CD14-positive monocyte (primary cell): ENCODE measurements around the gene CD44. TPM values are rescaled to one million over a fixed set of nuclear protein-coding genes. Genes with fewer than 3 reads are reported as not detected.

ENCODE experiments used
- DNase-seq, 3 donors: peaks; one replicate each; pipeline ENCODE4 v3.0.0-alpha.2; 2011 to 2022
- H2AFZ ChIP-seq: 2 replicates; pipeline ENCODE4 v1.6.0; 2012; ENCODE audit warnings: mild to moderate bottlenecking, low read depth, low read length, inconsistent platforms; ENCODE audit not compliant: insufficient read depth, poor library complexity, severe bottlenecking
- H3K27ac ChIP-seq, 2 donors: 1 replicate in 1 of 2; 2 replicates in 1 of 2; pipeline ENCODE4 v1.5.1; 2012 to 2013; ENCODE audit warnings: low read length in 2 of 2, control low read depth in 1 of 2, inconsistent platforms in 1 of 2, low read depth in 1 of 2, mild to moderate bottlenecking in 1 of 2
- H3K27me3 ChIP-seq, 2 donors: one replicate each; pipeline versions ENCODE4 v1.6.0 to v1.6.1; 2011 to 2013; ENCODE audit warnings: low read length in 2 of 2; ENCODE audit not compliant: control insufficient read depth in 2 of 2, insufficient read depth in 2 of 2
- H3K36me3 ChIP-seq, 2 donors: replicated peaks in 1 of 2; 1 replicate in 1 of 2; 2 replicates in 1 of 2; pipeline versions ENCODE4 v1.5.1 to v1.6.1; 2012 to 2013; ENCODE audit warnings: low read length in 2 of 2, control low read depth in 1 of 2, inconsistent platforms in 1 of 2, mild to moderate bottlenecking in 1 of 2; ENCODE audit not compliant: insufficient read depth in 2 of 2, control insufficient read depth in 1 of 2
- H3K4me1 ChIP-seq, 2 donors: 1 replicate in 1 of 2; 2 replicates in 1 of 2; pipeline versions ENCODE4 v1.5.1 to v1.6.1; 2012 to 2013; ENCODE audit warnings: low read length in 2 of 2, control low read depth in 1 of 2, inconsistent platforms in 1 of 2, mild to moderate bottlenecking in 1 of 2, moderate library complexity in 1 of 2; ENCODE audit not compliant: insufficient read depth in 2 of 2, control insufficient read depth in 1 of 2
- H3K4me2 ChIP-seq: replicated peaks from 2 replicates; pipeline ENCODE3; 2012; ENCODE audit warnings: low read length, moderate library complexity, mild to moderate bottlenecking; ENCODE audit not compliant: poor library complexity, severe bottlenecking; ENCODE audit errors: extremely low read depth
- H3K4me3 ChIP-seq, 3 experiments: fragments of 200-600 bp in 1 of 3; sonication (generic) in 1 of 3; replicated peaks in 1 of 3; 1 replicate in 2 of 3; 2 replicates in 1 of 3; pipeline ENCODE4 v1.5.1; 2011 to 2013; ENCODE audit warnings: low read length in 3 of 3, mild to moderate bottlenecking in 3 of 3, control low read depth in 2 of 3, low read depth in 2 of 3, inconsistent platforms in 1 of 3, moderate library complexity in 1 of 3
- H3K79me2 ChIP-seq: 2 replicates; pipeline ENCODE4 v1.6.0; 2012; ENCODE audit warnings: mild to moderate bottlenecking, control low read depth, inconsistent platforms, low read length, moderate library complexity; ENCODE audit not compliant: insufficient read depth
- H3K9ac ChIP-seq: 2 replicates; pipeline ENCODE4 v1.6.0; 2017; ENCODE audit warnings: low read length, mild to moderate bottlenecking; ENCODE audit not compliant: insufficient read depth, poor library complexity, severe bottlenecking
- H3K9me3 ChIP-seq, 2 donors: replicated peaks in 1 of 2; 1 replicate in 1 of 2; 2 replicates in 1 of 2; pipeline versions ENCODE4 v1.5.1 to v1.6.1; 2012 to 2013; ENCODE audit warnings: low read length in 2 of 2, control low read depth in 1 of 2; ENCODE audit not compliant: control insufficient read depth in 1 of 2, insufficient read depth in 1 of 2
- H4K20me1 ChIP-seq: 2 replicates; pipeline ENCODE4 v1.6.0; 2012; ENCODE audit warnings: mild to moderate bottlenecking, low read length, control low read depth, moderate library complexity; ENCODE audit not compliant: insufficient read depth
- H3K27ac Mint-ChIP-seq, 7 donors: one replicate each; pipeline ENCODE4 v1.8.0; 2020; ENCODE audit warnings: mild to moderate bottlenecking in 7 of 7, mixed read lengths in 7 of 7, moderate library complexity in 6 of 7, inconsistent platforms in 2 of 7
- H3K27me3 Mint-ChIP-seq, 3 donors: one replicate each; pipeline ENCODE4 v1.8.0; 2021 to 2022; ENCODE audit warnings: low read depth in 3 of 3, mild to moderate bottlenecking in 3 of 3, mixed read lengths in 3 of 3, moderate library complexity in 3 of 3, inconsistent platforms in 1 of 3
- H3K36me3 Mint-ChIP-seq, 2 donors: one replicate each; pipeline ENCODE4 v1.8.0; 2020; ENCODE audit warnings: mixed read lengths in 2 of 2, inconsistent platforms in 1 of 2, mild to moderate bottlenecking in 1 of 2
- H3K4me1 Mint-ChIP-seq: one replicate; pipeline ENCODE4 v1.8.0; 2020; ENCODE audit warnings: mild to moderate bottlenecking, mixed read lengths
- H3K4me3 Mint-ChIP-seq, 2 donors: one replicate each; pipeline ENCODE4 v1.8.0; 2020; ENCODE audit warnings: mild to moderate bottlenecking in 2 of 2, mixed read lengths in 2 of 2, moderate library complexity in 1 of 2
- H3K9me3 Mint-ChIP-seq, 7 donors: one replicate each; pipeline ENCODE4 v1.8.0; 2020 to 2022; ENCODE audit warnings: mixed read lengths in 7 of 7, mild to moderate bottlenecking in 6 of 7, moderate library complexity in 6 of 7, inconsistent platforms in 2 of 7
- WGBS: methylation state at CpG from one replicate; pipeline ENCODE4 v1.1.5; 2013; ENCODE audit warnings: missing lambda C conversion rate; ENCODE audit not compliant: insufficient coverage; 5-methylcytosine and 5-hydroxymethylcytosine counted together
- intact Hi-C, 2 donors: fragments of 100-400 bp; cut with micrococcal nuclease; formaldehyde crosslinking; loops; one replicate each; pipeline versions ENCODE4 v1.15.0 to v1.15.1; 2023
- polyA plus RNA-seq, 3 donors: library from polyadenylated mRNA; depleted of rRNA in 1 of 3; unstranded in 2 of 3; stranded (reverse) in 1 of 3; fragments of 300-500 nt in 2 of 3; fragments of >200 nt in 1 of 3; fragmentation: Illumina TruSeq in 2 of 3; gene quantifications; 1 replicate in 2 of 3; 2 replicates in 1 of 3; pipeline ENCODE4 v1.2.3, GENCODE V29; 2012 to 2021
- TF ChIP-seq, protein P1 (sequence below): fragments of 200-600 bp; IDR thresholded peaks from one replicate; pipeline ENCODE4 v1.8.0; 2022; ENCODE audit warnings: antibody characterized with exemption, mild to moderate bottlenecking

The CD44 gene
- polyA plus RNA-seq, 3 donors, result 415 to 866 (median 531) TPM

DNA sequence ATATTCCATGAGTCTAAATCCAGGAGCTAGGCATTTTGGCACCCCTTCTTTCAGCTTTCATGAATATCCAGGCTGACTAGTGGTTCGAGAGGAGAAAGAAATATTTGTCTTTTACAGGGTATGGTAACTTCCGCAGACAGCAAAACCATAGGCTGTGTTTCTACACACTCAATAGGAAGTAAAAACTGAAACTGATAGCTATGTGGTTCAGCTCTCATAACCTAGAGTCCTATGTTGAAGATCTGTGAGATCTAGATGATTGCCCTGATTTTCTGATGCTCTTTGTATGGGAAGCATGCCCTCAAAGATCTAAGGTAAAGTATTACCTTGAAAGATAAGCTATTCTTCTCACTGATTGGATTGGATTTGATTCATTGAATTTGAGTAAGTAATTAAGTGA is 118.3 kb downstream of the CD44 start:
- no peaks in the 10 kb centered on the region for H3K79me2 ChIP-seq
- no peaks in the 10 kb centered on the region for H3K9me3 ChIP-seq
- no peaks in the 10 kb centered on the region for H4K20me1 ChIP-seq
- no peaks in the 10 kb centered on the region for H3K27me3 Mint-ChIP-seq
- H3K27me3 ChIP-seq, result no peaks in the 10 kb centered on the region
- H3K27ac ChIP-seq, result peak overlapping the region in 1 of 2 donors; percentile 58
- intact Hi-C loops, result no loop called here
- peak overlapping the region in 1 of 3 experiments; percentile 30 for H3K4me3 ChIP-seq
- peak overlapping the region in 1 of 2 donors; percentile 77 for H3K4me3 Mint-ChIP-seq
- peak overlapping the region; percentile 57 to 87 (median 75) for H3K27ac Mint-ChIP-seq
- no peaks in the 10 kb centered on the region for H3K36me3 ChIP-seq
- TF ChIP-seq, protein P1, sequence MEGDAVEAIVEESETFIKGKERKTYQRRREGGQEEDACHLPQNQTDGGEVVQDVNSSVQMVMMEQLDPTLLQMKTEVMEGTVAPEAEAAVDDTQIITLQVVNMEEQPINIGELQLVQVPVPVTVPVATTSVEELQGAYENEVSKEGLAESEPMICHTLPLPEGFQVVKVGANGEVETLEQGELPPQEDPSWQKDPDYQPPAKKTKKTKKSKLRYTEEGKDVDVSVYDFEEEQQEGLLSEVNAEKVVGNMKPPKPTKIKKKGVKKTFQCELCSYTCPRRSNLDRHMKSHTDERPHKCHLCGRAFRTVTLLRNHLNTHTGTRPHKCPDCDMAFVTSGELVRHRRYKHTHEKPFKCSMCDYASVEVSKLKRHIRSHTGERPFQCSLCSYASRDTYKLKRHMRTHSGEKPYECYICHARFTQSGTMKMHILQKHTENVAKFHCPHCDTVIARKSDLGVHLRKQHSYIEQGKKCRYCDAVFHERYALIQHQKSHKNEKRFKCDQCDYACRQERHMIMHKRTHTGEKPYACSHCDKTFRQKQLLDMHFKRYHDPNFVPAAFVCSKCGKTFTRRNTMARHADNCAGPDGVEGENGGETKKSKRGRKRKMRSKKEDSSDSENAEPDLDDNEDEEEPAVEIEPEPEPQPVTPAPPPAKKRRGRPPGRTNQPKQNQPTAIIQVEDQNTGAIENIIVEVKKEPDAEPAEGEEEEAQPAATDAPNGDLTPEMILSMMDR, result no peak
- peak overlapping the region; percentile 44 for H2AFZ ChIP-seq
- no peaks in the 10 kb centered on the region for H3K9me3 Mint-ChIP-seq
- H3K4me1 Mint-ChIP-seq, result peaks cover 22% of the 10 kb centered on the region
- H3K4me1 ChIP-seq, result peaks cover 14 to 16% of the 10 kb centered on the region in 2 donors
- DNase-seq, result peak in 2 of 3 donors; percentile 47 to 51
- H3K9ac ChIP-seq, result no peak overlapping the region
- H3K4me2 ChIP-seq, result peak overlapping the region; percentile 35
- H3K36me3 Mint-ChIP-seq, result no peaks in the 10 kb centered on the region
- no CpG with 5 or more reads among the region's 2 CpGs for WGBS

DNA sequence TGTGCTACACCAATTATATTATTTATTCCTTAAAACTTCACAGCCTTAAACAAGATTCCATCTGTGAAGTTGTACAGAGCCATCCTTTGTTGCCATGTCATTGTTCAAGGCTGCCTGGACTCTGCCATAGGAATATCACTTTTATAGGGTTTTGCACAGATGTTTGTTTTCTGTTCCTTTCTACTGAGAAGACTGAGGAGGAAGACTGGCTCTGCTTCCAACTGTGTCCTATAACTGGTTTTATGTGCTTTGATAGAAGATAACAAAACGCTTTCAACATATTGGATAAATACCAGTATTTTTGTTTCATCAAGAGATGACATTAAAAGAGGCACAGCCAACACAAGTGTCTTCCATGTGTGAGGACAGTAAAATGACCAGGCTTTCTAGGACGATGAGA is 120.6 kb downstream of the CD44 start:
- TF ChIP-seq, protein P1, result no peak
- peaks cover 22% of the 10 kb centered on the region for H3K4me1 Mint-ChIP-seq
- Histone ChIP-seq H2AFZ (no peak overlapping the region), H3K4me1 (peaks cover 14 to 16% of the 10 kb centered on the region in 2 donors), H3K79me2 (no peaks in the 10 kb centered on the region), H3K27ac (no peak overlapping the region), H3K4me3 (no peak overlapping the region), H4K20me1 (no peaks in the 10 kb centered on the region), H3K9me3 (no peaks in the 10 kb centered on the region), H3K9ac (no peak overlapping the region), H3K4me2 (no peak overlapping the region), H3K36me3 (no peaks in the 10 kb centered on the region), H3K27me3 (no peaks in the 10 kb centered on the region)
- no peak overlapping the region for H3K27ac Mint-ChIP-seq
- no peaks in the 10 kb centered on the region for H3K27me3 Mint-ChIP-seq
- no peak for DNase-seq
- intact Hi-C loops, result no loop called here
- H3K4me3 Mint-ChIP-seq, result no peak overlapping the region
- WGBS, result no CpG with 5 or more reads among the region's 2 CpGs
- H3K36me3 Mint-ChIP-seq, result no peaks in the 10 kb centered on the region
- H3K9me3 Mint-ChIP-seq, result no peaks in the 10 kb centered on the region
